Activated CD4-positive, alpha-beta T cell treated with anti-CD3 and anti-CD28 coated beads, Interleukin-2, amount 10 ng/mL, durations not matched to agents 24 days and 14 days (primary cell): ENCODE data around the gene TAAR1. TPM values are rescaled to one million over a fixed set of nuclear protein-coding genes. Genes with fewer than 3 reads are reported as not detected.
"Not testable (repeated sequence)": the region's sequence is repeated elsewhere in the genome, so short reads cannot be mapped to it uniquely, and the experiment has no call there.

ENCODE experiments used
- DNase-seq: peaks from one replicate; pipeline ENCODE4 v3.0.0; 2022
- H3K27ac Mint-ChIP-seq: one replicate; pipeline ENCODE4 v1.8.0; 2022; ENCODE audit warnings: mild to moderate bottlenecking, mixed read lengths
- H3K27me3 Mint-ChIP-seq: one replicate; pipeline ENCODE4 v1.8.0; 2022; ENCODE audit warnings: mixed read lengths
- H3K36me3 Mint-ChIP-seq: one replicate; pipeline ENCODE4 v1.8.0; 2022; ENCODE audit warnings: low read depth, mild to moderate bottlenecking, mixed read lengths
- H3K4me1 Mint-ChIP-seq: one replicate; pipeline ENCODE4 v1.8.0; 2021; ENCODE audit warnings: mixed read lengths
- H3K4me3 Mint-ChIP-seq: one replicate; pipeline ENCODE4 v1.8.0; 2022; ENCODE audit warnings: mild to moderate bottlenecking, moderate library complexity, mixed read lengths
- H3K9me3 Mint-ChIP-seq: one replicate; pipeline ENCODE4 v1.8.0; 2021; ENCODE audit warnings: mixed read lengths
- intact Hi-C: fragments of 100-400 bp; cut with micrococcal nuclease; formaldehyde crosslinking; loops from one replicate; pipeline ENCODE4 v1.15.1; 2023
- total RNA-seq: library from RNA; stranded (reverse); gene quantifications from 2 replicates; pipeline ENCODE4 v1.2.3, GENCODE V29; 2022

TAAR1 gene
- total RNA-seq, 1 donor from 2014 or later, result not detected

GRCh38 chr6:132637135-132637534 is 21.8 kb downstream of the TAAR1 start:
- H3K4me1 Mint-ChIP-seq, intact Hi-C loops, H3K4me3 Mint-ChIP-seq, H3K36me3 Mint-ChIP-seq, H3K9me3 Mint-ChIP-seq, H3K27ac Mint-ChIP-seq, DNase-seq: not testable (repeated sequence)
- peaks cover 35% of the 10 kb centered on the region for H3K27me3 Mint-ChIP-seq

GRCh38 chr6:132635906-132636305 is 23.1 kb downstream of the TAAR1 start:
- intact Hi-C loops, H3K9me3 Mint-ChIP-seq, H3K4me3 Mint-ChIP-seq, H3K4me1 Mint-ChIP-seq, DNase-seq, H3K36me3 Mint-ChIP-seq, H3K27ac Mint-ChIP-seq: not testable (repeated sequence)
- peaks cover 35% of the 10 kb centered on the region for H3K27me3 Mint-ChIP-seq

- H3K4me3 Mint-ChIP-seq, intact Hi-C loops, H3K27ac Mint-ChIP-seq, DNase-seq, H3K4me1 Mint-ChIP-seq, H3K9me3 Mint-ChIP-seq, H3K36me3 Mint-ChIP-seq: not testable (repeated sequence)
- peaks cover 32% of the 10 kb centered on the region for H3K27me3 Mint-ChIP-seq
Measured at GRCh38 chr6:132635288-132635687, 23.7 kb downstream of the TAAR1 start.

- intact Hi-C loops, result no loop called here
- no peak for DNase-seq
- Mint-ChIP-seq H3K9me3 (no peaks in the 10 kb centered on the region), H3K4me3 (no peak overlapping the region), H3K27me3 (peaks cover 32% of the 10 kb centered on the region), H3K27ac (no peak overlapping the region), H3K4me1 (no peaks in the 10 kb centered on the region), H3K36me3 (no peaks in the 10 kb centered on the region)
Measured at GRCh38 chr6:132634796-132635195, 24.2 kb downstream of the TAAR1 start.

- Mint-ChIP-seq H3K36me3 (no peaks in the 10 kb centered on the region), H3K4me3 (no peak overlapping the region), H3K9me3 (no peaks in the 10 kb centered on the region), H3K27ac (no peak overlapping the region), H3K4me1 (no peaks in the 10 kb centered on the region), H3K27me3 (peaks cover 35% of the 10 kb centered on the region)
- intact Hi-C loops, result no loop called here
- DNase-seq, result no peak
Measured at GRCh38 chr6:132633362-132633761, 25.6 kb downstream of the TAAR1 start.

GRCh38 chr6:132624175-132624574 is 34.8 kb downstream of the TAAR1 start, which contains the start of gene TAAR2:
Gene TAAR2, minus strand, starts transcription at chr6:132624275. Its CDS starts 0 bp downstream, at chr6:132624275.
- Mint-ChIP-seq H3K36me3 (no peaks in the 10 kb centered on the region), H3K4me3 (no peak within 1 kb of the TSS), H3K4me1 (no peaks in the 10 kb centered on the region), H3K27me3 (peaks cover 20% of the 10 kb centered on the region), H3K27ac (no peak within 1 kb of the TSS), H3K9me3 (no peaks in the 10 kb centered on the region)
- intact Hi-C loops, result no loop called here
- DNase-seq, result no peak

GRCh38 chr6:132623106-132623845 is 35.7 kb downstream of the TAAR1 start:
- Mint-ChIP-seq H3K4me1 (no peaks in the 10 kb centered on the region), H3K9me3 (no peaks in the 10 kb centered on the region), H3K27me3 (peaks cover 16% of the 10 kb centered on the region), H3K27ac (no peak overlapping the region), H3K4me3 (no peak overlapping the region), H3K36me3 (no peaks in the 10 kb centered on the region)
- intact Hi-C loops, result no loop called here
- DNase-seq, result no peak

- H3K4me1 Mint-ChIP-seq, result peaks cover 3% of the 10 kb centered on the region
Measured at GRCh38 chr6:132616677-132617076, 42.3 kb downstream of the TAAR1 start.

GRCh38 chr6:132614554-132614953 is 44.4 kb downstream of the TAAR1 start:
- no peak for DNase-seq
- no peaks in the 10 kb centered on the region for H3K9me3 Mint-ChIP-seq
- intact Hi-C loops, result no loop called here
- no peaks in the 10 kb centered on the region for H3K36me3 Mint-ChIP-seq
- peaks cover 18% of the 10 kb centered on the region for H3K27me3 Mint-ChIP-seq
- peak overlapping the region; percentile 53 for H3K4me3 Mint-ChIP-seq
- peaks cover 3% of the 10 kb centered on the region for H3K4me1 Mint-ChIP-seq
- H3K27ac Mint-ChIP-seq, result no peak overlapping the region

More at GRCh38 chr6:132616677-132617076, 42.3 kb downstream of the TAAR1 start:
- no peaks in the 10 kb centered on the region for H3K36me3 Mint-ChIP-seq
- intact Hi-C loops, result no loop called here
- H3K9me3 Mint-ChIP-seq, result no peaks in the 10 kb centered on the region
- DNase-seq, result no peak
- no peak overlapping the region for H3K27ac Mint-ChIP-seq
- no peak overlapping the region for H3K4me3 Mint-ChIP-seq
- peaks cover 19% of the 10 kb centered on the region for H3K27me3 Mint-ChIP-seq

- Mint-ChIP-seq H3K36me3 (no peaks in the 10 kb centered on the region), H3K4me1 (peaks cover 3% of the 10 kb centered on the region), H3K27ac (no peak overlapping the region), H3K27me3 (peaks cover 13% of the 10 kb centered on the region), H3K9me3 (no peaks in the 10 kb centered on the region), H3K4me3 (no peak overlapping the region)
- intact Hi-C loops, result no loop called here
- no peak for DNase-seq
Measured at GRCh38 chr6:132612449-132613108, 46.4 kb downstream of the TAAR1 start.

GRCh38 chr6:132611616-132612015 is 47.4 kb downstream of the TAAR1 start:
- Mint-ChIP-seq H3K27me3 (peaks cover 9% of the 10 kb centered on the region), H3K27ac (no peak overlapping the region), H3K9me3 (no peaks in the 10 kb centered on the region), H3K36me3 (no peaks in the 10 kb centered on the region), H3K4me3 (no peak overlapping the region), H3K4me1 (peaks cover 3% of the 10 kb centered on the region)
- no peak for DNase-seq
- intact Hi-C loops, result no loop called here

GRCh38 chr6:132607544-132608233 is 51.3 kb downstream of the TAAR1 start:
- intact Hi-C loops, result no loop called here
- Mint-ChIP-seq H3K4me3 (no peak overlapping the region), H3K9me3 (no peaks in the 10 kb centered on the region), H3K27me3 (peaks cover 4% of the 10 kb centered on the region), H3K27ac (no peak overlapping the region), H3K36me3 (no peaks in the 10 kb centered on the region), H3K4me1 (peaks cover 3% of the 10 kb centered on the region)
- DNase-seq, result no peak

GRCh38 chr6:132604635-132605152 is 54.3 kb downstream of the TAAR1 start:
- no peaks in the 10 kb centered on the region for H3K9me3 Mint-ChIP-seq
- peaks cover 4% of the 10 kb centered on the region for H3K27me3 Mint-ChIP-seq
- H3K27ac Mint-ChIP-seq, result no peak overlapping the region
- no peaks in the 10 kb centered on the region for H3K4me1 Mint-ChIP-seq
- intact Hi-C loops, result no loop called here
- DNase-seq, result no peak
- H3K4me3 Mint-ChIP-seq, result no peak overlapping the region
- H3K36me3 Mint-ChIP-seq, result no peaks in the 10 kb centered on the region

- intact Hi-C loops, H3K36me3 Mint-ChIP-seq, H3K4me1 Mint-ChIP-seq, DNase-seq, H3K27ac Mint-ChIP-seq, H3K27me3 Mint-ChIP-seq, H3K9me3 Mint-ChIP-seq, H3K4me3 Mint-ChIP-seq: not testable (repeated sequence)
Measured at GRCh38 chr6:132600900-132601299, 58.1 kb downstream of the TAAR1 start.
